MCF 10A (cell line): ENCODE results near the gene C1orf21. TPM values are rescaled to one million over a fixed set of nuclear protein-coding genes. Genes with fewer than 3 reads are reported as not detected.

Experiments
- BruUV-seq: library from RNA; stranded (reverse); fragments of 400-500 nt; replicated peaks from 2 replicates; lab custom pipeline; 2021; lab: Mats Ljungman, UMichigan
- CTCF ChIA-PET: fragments of 300-600 bp; sonication (Branson Sonifier 250); formaldehyde crosslinking; extraction: SDS; loops from one replicate; lab custom pipeline; 2021; ENCODE audit warnings: antibody characterized with exemption, inconsistent platforms; lab: Yijun Ruan, JAX
- POLR2A ChIA-PET: fragments of 300-600, 350-650 bp; sonication (Branson Sonifier 250); formaldehyde crosslinking; extraction: SDS; loops from one replicate; lab custom pipeline; 2020; ENCODE audit warnings: antibody characterized with exemption, inconsistent platforms; lab: Yijun Ruan, JAX
- DNase-seq: peaks from one replicate; pipeline ENCODE4 v3.0.0-alpha.2; 2018; ENCODE audit not compliant: unreplicated experiment
- H3K27ac Mint-ChIP-seq: one replicate; pipeline ENCODE4 v1.8.0; 2022; ENCODE audit warnings: mild to moderate bottlenecking, low read depth, mixed read lengths; ENCODE audit not compliant: unreplicated experiment
- H3K27me3 Mint-ChIP-seq: one replicate; pipeline ENCODE4 v1.8.0; 2022; ENCODE audit warnings: mixed read lengths; ENCODE audit not compliant: insufficient read depth, unreplicated experiment
- H3K36me3 Mint-ChIP-seq: one replicate; pipeline ENCODE4 v1.8.0; 2022; ENCODE audit warnings: mild to moderate bottlenecking, moderate library complexity, mixed read lengths; ENCODE audit not compliant: insufficient read depth, unreplicated experiment
- H3K4me1 Mint-ChIP-seq: one replicate; pipeline ENCODE4 v1.8.0; 2022; ENCODE audit warnings: mixed read lengths; ENCODE audit not compliant: insufficient read depth, unreplicated experiment
- H3K4me3 Mint-ChIP-seq: one replicate; pipeline ENCODE4 v1.8.0; 2022; ENCODE audit warnings: mild to moderate bottlenecking, moderate library complexity, mixed read lengths; ENCODE audit not compliant: unreplicated experiment
- H3K9me3 Mint-ChIP-seq: one replicate; pipeline ENCODE4 v1.8.0; 2022; ENCODE audit warnings: mixed read lengths; ENCODE audit not compliant: unreplicated experiment
- intact Hi-C: fragments of 100-400 bp; cut with micrococcal nuclease; formaldehyde crosslinking; loops from 2 replicates; pipeline ENCODE4 v1.14.1; 2022
- total RNA-seq: library from RNA; stranded (reverse); gene quantifications from 2 replicates; pipeline ENCODE4 v1.2.3, GENCODE V29; 2022
- TF ChIP-seq, protein P1 (sequence below): fragments of 200-600 bp; IDR thresholded peaks from one replicate; pipeline ENCODE4 v1.8.0; 2022; ENCODE audit warnings: antibody characterized with exemption, mild to moderate bottlenecking; ENCODE audit not compliant: unreplicated experiment

Gene C1orf21
- total RNA-seq, 1 experiment from 2014 or later = 23.2 TPM

DNA sequence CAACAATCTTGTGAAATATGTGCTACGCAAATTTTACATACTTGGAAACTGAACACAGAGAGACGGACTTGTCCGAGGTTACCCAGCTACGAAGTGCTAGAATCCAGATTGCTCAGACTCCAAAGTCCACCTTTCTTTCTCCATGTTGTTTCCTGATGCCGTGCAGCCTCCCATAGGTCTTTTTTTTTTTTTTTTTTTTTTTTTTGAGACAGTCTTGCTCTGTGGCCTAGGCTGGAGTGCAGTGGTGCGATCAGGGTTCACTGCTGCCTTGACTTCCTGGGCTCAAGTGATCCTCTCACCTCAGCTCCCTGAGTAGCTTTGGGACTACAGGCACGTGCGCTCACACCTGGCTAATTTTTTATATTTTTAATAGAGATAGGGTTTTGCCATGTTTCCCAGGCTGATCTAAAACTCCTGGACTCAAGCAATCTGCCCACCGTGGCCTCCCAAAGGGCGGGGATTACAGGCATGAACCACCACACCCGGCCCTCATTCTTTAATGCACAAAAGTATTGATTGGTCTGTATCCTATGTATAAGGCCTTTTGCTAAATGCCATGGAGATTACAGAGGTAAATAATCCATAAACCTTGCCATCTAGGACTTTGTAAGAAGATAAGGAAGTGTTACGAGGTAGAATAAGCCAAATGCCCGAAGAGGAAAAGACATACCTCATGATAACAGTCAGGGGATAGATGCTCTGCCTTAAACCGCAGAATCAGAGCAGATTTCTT, 92.8 kb downstream of the C1orf21 start:
- H3K4me1 Mint-ChIP-seq = peaks cover 5% of the 10 kb centered on the region
- no peak for DNase-seq
- no peak overlapping the region for H3K27ac Mint-ChIP-seq
- ChIA-PET POLR2A (interaction anchor here (0.7 to 1.0 kb wide), 2 partner anchors 12 to 29 kb away, joined by 3 read pairs; no protein-coding TSS in a partner anchor), CTCF (interaction anchor here (0.5 to 0.8 kb wide), 2 partner anchors 139 to 185 kb away, joined by 3 read pairs; no protein-coding TSS in a partner anchor)
- no TSS peak for BruUV-seq
- H3K4me3 Mint-ChIP-seq = no peak overlapping the region
- H3K9me3 Mint-ChIP-seq = peaks cover 8% of the 10 kb centered on the region
- peaks cover 28% of the 10 kb centered on the region for H3K36me3 Mint-ChIP-seq
- intact Hi-C loops = no loop called here
- TF ChIP-seq, protein P1, sequence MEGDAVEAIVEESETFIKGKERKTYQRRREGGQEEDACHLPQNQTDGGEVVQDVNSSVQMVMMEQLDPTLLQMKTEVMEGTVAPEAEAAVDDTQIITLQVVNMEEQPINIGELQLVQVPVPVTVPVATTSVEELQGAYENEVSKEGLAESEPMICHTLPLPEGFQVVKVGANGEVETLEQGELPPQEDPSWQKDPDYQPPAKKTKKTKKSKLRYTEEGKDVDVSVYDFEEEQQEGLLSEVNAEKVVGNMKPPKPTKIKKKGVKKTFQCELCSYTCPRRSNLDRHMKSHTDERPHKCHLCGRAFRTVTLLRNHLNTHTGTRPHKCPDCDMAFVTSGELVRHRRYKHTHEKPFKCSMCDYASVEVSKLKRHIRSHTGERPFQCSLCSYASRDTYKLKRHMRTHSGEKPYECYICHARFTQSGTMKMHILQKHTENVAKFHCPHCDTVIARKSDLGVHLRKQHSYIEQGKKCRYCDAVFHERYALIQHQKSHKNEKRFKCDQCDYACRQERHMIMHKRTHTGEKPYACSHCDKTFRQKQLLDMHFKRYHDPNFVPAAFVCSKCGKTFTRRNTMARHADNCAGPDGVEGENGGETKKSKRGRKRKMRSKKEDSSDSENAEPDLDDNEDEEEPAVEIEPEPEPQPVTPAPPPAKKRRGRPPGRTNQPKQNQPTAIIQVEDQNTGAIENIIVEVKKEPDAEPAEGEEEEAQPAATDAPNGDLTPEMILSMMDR = no peak
- H3K27me3 Mint-ChIP-seq = no peaks in the 10 kb centered on the region

DNA sequence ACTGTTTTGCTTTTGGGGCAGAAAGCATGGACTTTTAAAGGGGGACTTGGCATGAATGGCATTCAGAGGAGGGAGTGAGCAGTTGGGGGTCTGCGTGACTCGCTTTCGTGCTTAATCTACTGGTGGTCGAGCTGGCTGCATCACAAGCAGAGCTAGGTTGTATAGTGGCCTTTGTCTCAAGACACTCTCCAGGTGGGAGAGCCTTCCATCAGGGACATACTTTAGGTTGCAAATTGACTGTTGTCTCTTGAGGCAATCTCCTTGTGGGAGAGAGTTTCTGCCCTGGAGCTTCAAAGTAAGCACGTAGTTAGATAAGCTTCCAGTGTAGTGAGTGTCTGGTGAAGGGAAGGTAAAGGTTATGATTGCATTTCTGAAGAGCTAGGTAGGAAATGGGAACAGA, 93.9 kb downstream of the C1orf21 start:
- Mint-ChIP-seq H3K36me3 (peaks cover 28% of the 10 kb centered on the region), H3K9me3 (no peaks in the 10 kb centered on the region), H3K4me3 (no peak overlapping the region), H3K4me1 (peaks cover 16% of the 10 kb centered on the region), H3K27ac (no peak overlapping the region), H3K27me3 (no peaks in the 10 kb centered on the region)
- ChIA-PET POLR2A (interaction anchor here (0.5 to 1.5 kb wide), 3 partner anchors 11 to 29 kb away, joined by 3 to 6 read pairs (median 3); no protein-coding TSS in a partner anchor), CTCF (interaction anchor here (0.7 kb wide), 1 partner anchor 81 kb away, joined by 3 read pairs; no protein-coding TSS in a partner anchor)
- DNase-seq = no peak
- intact Hi-C loops = no loop called here
- TF ChIP-seq, protein P1 = no peak
- BruUV-seq = no TSS peak

DNA sequence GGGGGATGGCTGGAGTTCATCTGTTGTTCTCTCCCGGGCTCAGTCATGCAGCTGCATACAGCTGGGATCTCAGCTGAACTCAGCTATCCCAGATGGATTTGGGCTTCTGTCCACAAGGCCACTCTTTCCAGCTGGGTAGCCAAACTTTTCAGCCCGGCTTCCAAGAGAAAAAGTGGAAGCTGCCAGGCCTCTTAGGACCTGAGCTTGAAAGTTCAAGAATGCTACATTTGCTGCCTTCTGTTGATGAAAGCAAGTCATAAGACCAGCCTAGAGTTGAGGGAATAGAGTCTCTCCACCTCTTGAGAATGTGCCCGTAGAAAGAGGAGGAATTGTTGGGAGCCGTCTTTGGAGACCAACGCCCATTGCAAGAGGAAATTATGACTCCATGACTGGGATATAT, 95.3 kb downstream of the C1orf21 start:
- peaks cover 25% of the 10 kb centered on the region for H3K4me1 Mint-ChIP-seq
- BruUV-seq = no TSS peak
- intact Hi-C loops = no loop called here
- TF ChIP-seq, protein P1 = no peak
- DNase-seq = no peak
- ChIA-PET POLR2A (interaction anchor here (0.6 to 1.1 kb wide), 3 partner anchors 9 to 28 kb away, joined by 3 read pairs; no protein-coding TSS in a partner anchor), CTCF (interaction anchor here (0.7 kb wide), 1 partner anchor 9 kb away, joined by 3 read pairs; no protein-coding TSS in a partner anchor)
- H3K27me3 Mint-ChIP-seq = no peaks in the 10 kb centered on the region
- no peak overlapping the region for H3K4me3 Mint-ChIP-seq
- H3K36me3 Mint-ChIP-seq = peaks cover 27% of the 10 kb centered on the region
- H3K27ac Mint-ChIP-seq = no peak overlapping the region
- no peaks in the 10 kb centered on the region for H3K9me3 Mint-ChIP-seq

DNA sequence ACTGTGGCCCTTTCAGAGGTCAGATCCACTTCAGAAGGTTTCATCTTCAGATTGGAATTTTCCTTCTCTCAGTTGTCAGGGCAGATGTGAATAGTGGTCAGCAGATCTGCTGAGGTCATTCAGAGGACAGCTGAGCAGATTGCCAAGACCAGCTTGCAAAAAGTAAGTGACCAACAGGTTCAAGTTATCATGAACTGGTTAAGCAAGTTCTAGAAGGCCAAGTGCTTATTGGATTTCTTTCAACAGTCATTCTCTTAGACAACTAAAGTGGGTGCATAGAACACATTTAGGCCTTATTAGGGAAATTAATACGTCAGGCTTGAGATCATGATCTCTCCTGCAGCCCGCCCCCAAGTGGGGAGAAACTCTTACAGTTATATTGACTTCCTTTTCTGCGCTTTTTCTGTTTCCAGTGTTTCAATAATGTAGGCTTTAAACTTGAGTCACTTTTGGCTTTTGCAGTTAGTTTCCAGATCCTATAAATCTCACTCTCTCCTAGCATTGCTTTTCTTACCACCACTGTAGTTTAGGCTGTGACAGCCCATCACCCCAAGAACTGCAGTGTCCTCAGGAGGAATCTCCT, 96.4 kb downstream of the C1orf21 start:
- H3K36me3 Mint-ChIP-seq = peaks cover 17% of the 10 kb centered on the region
- H3K27ac Mint-ChIP-seq = no peak overlapping the region
- ChIA-PET CTCF (interaction anchor here (0.6 kb wide), 1 partner anchor 207 kb away, joined by 3 read pairs; no protein-coding TSS in a partner anchor), POLR2A (interaction anchor here (0.8 to 1.1 kb wide), 2 partner anchors 8 to 30 kb away, joined by 3 read pairs; no protein-coding TSS in a partner anchor)
- H3K4me3 Mint-ChIP-seq = no peak overlapping the region
- intact Hi-C loops = no loop called here
- no peaks in the 10 kb centered on the region for H3K27me3 Mint-ChIP-seq
- peaks cover 25% of the 10 kb centered on the region for H3K4me1 Mint-ChIP-seq
- TF ChIP-seq, protein P1 = no peak
- no TSS peak for BruUV-seq
- no peak for DNase-seq
- H3K9me3 Mint-ChIP-seq = no peaks in the 10 kb centered on the region
